ENCODE measurements around the gene ITPR1. TPM values are rescaled to one million over a fixed set of nuclear protein-coding genes. Genes with fewer than 3 reads are reported as not detected.

ITPR1 gene
- total RNA-seq, 4 donors from 2014 or later, result 56.1 to 71.2 (median 61.9) TPM

GRCh38 chr3:4599612-4600011 lies 106.5 kb downstream of the ITPR1 start:
- H3K27ac ChIP-seq, result no peak overlapping the region
- no peak overlapping the region for H3K4me3 ChIP-seq
- TF ChIP-seq POLR2A (IDR thresholded peaks at IDR 0.05), result no peak
- no peak for TF ChIP-seq CTCF (IDR thresholded peaks at IDR 0.05)
- TF ChIP-seq EP300 (IDR thresholded peaks at IDR 0.05), result no peak
- no peaks in the 10 kb centered on the region for H3K9me3 ChIP-seq
- 81 to 86% methylated on average over 4 of the region's 4 CpGs for WGBS, 2 donors
- H3K36me3 ChIP-seq, result no peaks in the 10 kb centered on the region
- H3K27me3 ChIP-seq, result no peaks in the 10 kb centered on the region
- H3K4me1 ChIP-seq, result peaks cover 0 to 7% (median 0%) of the 10 kb centered on the region in 4 donors
- DNase-seq (ENCODE audit: low spot score in 2 of 2), result no peak

GRCh38 chr3:4600493-4600892 lies 107.3 kb downstream of the ITPR1 start:
- Histone ChIP-seq H3K4me3 (no peak overlapping the region), H3K27ac (no peak overlapping the region), H3K36me3 (no peaks in the 10 kb centered on the region), H3K9me3 (no peaks in the 10 kb centered on the region), H3K4me1 (peaks cover 0 to 7% (median 0%) of the 10 kb centered on the region in 4 donors), H3K27me3 (no peaks in the 10 kb centered on the region)
- TF ChIP-seq POLR2A (IDR thresholded peaks at IDR 0.05) (no peak), EP300 (IDR thresholded peaks at IDR 0.05) (no peak), CTCF (IDR thresholded peaks at IDR 0.05) (no peak)
- WGBS, 2 donors, result 57 to 59% methylated on average over 6 of the region's 6 CpGs
- DNase-seq (ENCODE audit: low spot score in 2 of 2), result no peak

DNA sequence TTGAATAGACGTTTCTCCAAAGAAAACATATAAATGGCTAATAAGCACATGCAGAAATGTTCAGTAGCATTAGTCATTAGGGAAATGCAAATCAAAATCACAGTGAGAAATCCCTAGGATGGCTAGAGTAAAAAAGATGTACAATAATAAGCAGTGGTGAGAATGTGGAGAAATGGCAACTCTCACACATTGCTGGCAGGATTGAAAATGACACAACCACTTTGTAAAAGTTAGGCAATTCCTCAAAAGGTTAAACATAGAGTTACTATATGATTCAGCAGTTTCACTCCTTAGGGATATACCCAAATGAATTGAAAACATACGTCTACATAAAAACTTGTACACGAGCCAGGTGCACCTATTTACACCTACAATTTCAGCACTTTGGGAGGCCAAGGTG lies 108.7 kb downstream of the ITPR1 start:
- H3K27me3 ChIP-seq, result no peaks in the 10 kb centered on the region

DNA sequence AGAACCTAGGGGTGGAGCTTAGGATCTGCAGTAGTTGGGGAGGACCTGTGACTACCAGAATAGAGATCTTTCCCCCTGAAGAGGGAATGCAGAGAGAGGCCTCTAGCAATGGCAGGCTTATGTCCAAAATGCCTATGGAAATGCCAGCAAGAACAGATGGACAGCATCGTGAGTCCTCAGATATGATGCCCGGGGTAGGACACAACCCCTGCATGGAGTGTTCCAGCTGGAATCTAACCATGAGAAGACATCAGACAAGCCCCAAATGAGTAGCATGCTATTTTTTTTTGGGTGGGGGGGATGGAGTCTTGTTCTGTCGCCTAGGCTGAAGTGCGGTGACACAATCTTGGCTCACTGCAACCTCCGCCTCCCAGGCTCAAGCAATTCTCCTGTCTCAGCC lies 111.5 kb downstream of the ITPR1 start:
- H3K4me1 ChIP-seq, result no peaks in the 10 kb centered on the region
- no peaks in the 10 kb centered on the region for H3K9me3 ChIP-seq
- no peaks in the 10 kb centered on the region for H3K27me3 ChIP-seq
- H3K36me3 ChIP-seq, result no peaks in the 10 kb centered on the region
- TF ChIP-seq EP300 (IDR thresholded peaks at IDR 0.05), result no peak
- no peak for TF ChIP-seq CTCF (IDR thresholded peaks at IDR 0.05)
- no peak for TF ChIP-seq POLR2A (IDR thresholded peaks at IDR 0.05)
- no peak for DNase-seq (ENCODE audit: low spot score in 2 of 2)
- no peak overlapping the region for H3K4me3 ChIP-seq
- WGBS, 2 donors, result 96 to 99% methylated on average over 5 of the region's 5 CpGs
- H3K27ac ChIP-seq, result no peak overlapping the region

More for the DNA sequence above, 108.7 kb downstream of the ITPR1 start:
- TF ChIP-seq CTCF (IDR thresholded peaks at IDR 0.05) (no peak), EP300 (IDR thresholded peaks at IDR 0.05) (no peak), POLR2A (IDR thresholded peaks at IDR 0.05) (no peak)
- Histone ChIP-seq H3K4me3 (no peak overlapping the region), H3K27ac (no peak overlapping the region), H3K4me1 (peaks cover 0 to 2% (median 0%) of the 10 kb centered on the region in 4 donors), H3K36me3 (no peaks in the 10 kb centered on the region), H3K9me3 (no peaks in the 10 kb centered on the region)
- no peak for DNase-seq (ENCODE audit: low spot score in 2 of 2)
- 55 to 58% methylated on average over 3 of the region's 3 CpGs for WGBS, 2 donors

GRCh38 chr3:4606911-4607310 lies 113.8 kb downstream of the ITPR1 start:
- H3K27ac ChIP-seq, result no peak overlapping the region
- H3K27me3 ChIP-seq, result no peaks in the 10 kb centered on the region
- DNase-seq (ENCODE audit: low spot score in 2 of 2), result no peak
- TF ChIP-seq CTCF (IDR thresholded peaks at IDR 0.05), result no peak
- no peak for TF ChIP-seq EP300 (IDR thresholded peaks at IDR 0.05)
- no peak for TF ChIP-seq POLR2A (IDR thresholded peaks at IDR 0.05)
- H3K4me1 ChIP-seq, result no peaks in the 10 kb centered on the region
- H3K9me3 ChIP-seq, result no peaks in the 10 kb centered on the region
- 66 to 72% methylated on average over 4 of the region's 4 CpGs for WGBS, 2 donors
- no peak overlapping the region for H3K4me3 ChIP-seq
- H3K36me3 ChIP-seq, result no peaks in the 10 kb centered on the region
